ENCODE data around the gene CIP2A. TPM values are rescaled to one million over a fixed set of nuclear protein-coding genes. Genes with fewer than 3 reads are reported as not detected.

The CIP2A gene
- total and polyA plus RNA-seq, 8 donors, result 0.19 to 1.5 (median 0.99) TPM

GRCh38 chr3:108548304-108548703 lies 40.9 kb downstream of the CIP2A start:
- Histone ChIP-seq H3K4me1 (no peaks in the 10 kb centered on the region), H3K9me3 (no peaks in the 10 kb centered on the region), H3K36me3 (no peaks in the 10 kb centered on the region), H3K27me3 (no peaks in the 10 kb centered on the region), H3K4me3 (no peak overlapping the region), H3K27ac (no peak overlapping the region)
- no peak for ATAC-seq
- TF ChIP-seq CTCF (IDR thresholded peaks at IDR 0.05), result no peak
- DNase-seq, result no peak
- intact Hi-C loops (cut with DNase I), result loop anchor here in 1 of 3 donors (10.0 kb wide), 1 partner anchor 54 kb away; no protein-coding TSS in a partner anchor
- 84 to 85% methylated on average over 1 of the region's 1 CpG for WGBS, 2 donors
- no peak for FAIRE-seq

GRCh38 chr3:108546692-108547091 lies 42.5 kb downstream of the CIP2A start:
- FAIRE-seq, result no peak
- H3K4me3 ChIP-seq, result no peak overlapping the region

GRCh38 chr3:108546247-108546646 lies 43.0 kb downstream of the CIP2A start:
- intact Hi-C loops (cut with DNase I), result loop anchor here in 1 of 3 donors (10.0 kb wide), 1 partner anchor 51 kb away; no protein-coding TSS in a partner anchor
- no peak for FAIRE-seq
- Histone ChIP-seq H3K27ac (no peak overlapping the region), H3K27me3 (no peaks in the 10 kb centered on the region), H3K36me3 (no peaks in the 10 kb centered on the region), H3K4me3 (no peak overlapping the region), H3K4me1 (no peaks in the 10 kb centered on the region), H3K9me3 (no peaks in the 10 kb centered on the region)
- DNase-seq, result no peak
- no peak for TF ChIP-seq CTCF (IDR thresholded peaks at IDR 0.05)
- 87% methylated on average over 1 of the region's 1 CpG for WGBS, 2 donors
- ATAC-seq, result peak in 2 of 4 donors; percentile 39 to 46

More at GRCh38 chr3:108546692-108547091, 42.5 kb downstream of the CIP2A start:
- no peak for DNase-seq
- Histone ChIP-seq H3K27ac (no peak overlapping the region), H3K36me3 (no peaks in the 10 kb centered on the region), H3K27me3 (no peaks in the 10 kb centered on the region), H3K9me3 (no peaks in the 10 kb centered on the region), H3K4me1 (no peaks in the 10 kb centered on the region)
- WGBS, 2 donors, result 80 to 85% methylated on average over 3 of the region's 3 CpGs
- no peak for ATAC-seq
- intact Hi-C loops (cut with DNase I), result loop anchor here in 1 of 3 donors (10.0 kb wide), 1 partner anchor 52 kb away; no protein-coding TSS in a partner anchor
- no peak for TF ChIP-seq CTCF (IDR thresholded peaks at IDR 0.05)

GRCh38 chr3:108538083-108538482 lies 51.2 kb downstream of the CIP2A start:
- ATAC-seq (no peak), DNase-seq (no peak), FAIRE-seq (no peak)
- no peaks in the 10 kb centered on the region for H3K27me3 ChIP-seq
- H3K4me1 ChIP-seq, result no peaks in the 10 kb centered on the region
- no peaks in the 10 kb centered on the region for H3K36me3 ChIP-seq
- no peak for TF ChIP-seq CTCF (IDR thresholded peaks at IDR 0.05)
- intact Hi-C loops (cut with DNase I), result no loop called here
- no peak overlapping the region for H3K27ac ChIP-seq
- no peaks in the 10 kb centered on the region for H3K9me3 ChIP-seq
- H3K4me3 ChIP-seq, result no peak overlapping the region
- 80 to 81% methylated on average over 4 of the region's 4 CpGs for WGBS, 2 donors

- 51 to 55% methylated on average over 3 of the region's 3 CpGs for WGBS, 2 donors
- DNase-seq, result no peak
- H3K27me3 ChIP-seq, result no peaks in the 10 kb centered on the region
- peak in 2 of 4 donors; percentile 61 to 66 for ATAC-seq
- H3K36me3 ChIP-seq, result no peaks in the 10 kb centered on the region
- H3K9me3 ChIP-seq, result no peaks in the 10 kb centered on the region
- no peak for TF ChIP-seq CTCF (IDR thresholded peaks at IDR 0.05)
- H3K4me3 ChIP-seq, result no peak overlapping the region
- FAIRE-seq, result no peak
- no peaks in the 10 kb centered on the region for H3K4me1 ChIP-seq
- intact Hi-C loops (cut with DNase I), result no loop called here
- no peak overlapping the region for H3K27ac ChIP-seq
Measured at GRCh38 chr3:108528459-108529252, 60.6 kb downstream of the CIP2A start.

All from pancreas (tissue), 10 donors.